Esophagus muscularis mucosa (tissue), 4 donors: ENCODE measurements around the gene PDSS2. TPM values are rescaled to one million over a fixed set of nuclear protein-coding genes. Genes with fewer than 3 reads are reported as not detected.

ENCODE experiments used
- DNase-seq: peaks from one replicate; pipeline ENCODE4 v3.0.0-alpha.2; 2017; ENCODE audit errors: extremely low spot score
- H3K27ac ChIP-seq, 4 donors: fragments of 200-600 bp; sonication (generic); replicated peaks in 1 of 4; 1 replicate in 3 of 4; 2 replicates in 1 of 4; pipeline ENCODE4 v1.5.1; 2016 to 2019; ENCODE audit warnings: mild to moderate bottlenecking in 1 of 4
- H3K27me3 ChIP-seq, 4 donors: fragments of 200-600 bp; sonication (generic); one replicate each; pipeline versions ENCODE4 v1.5.1 to v1.6.0; 2016 to 2019
- H3K36me3 ChIP-seq, 4 donors: fragments of 200-600 bp; sonication (generic); one replicate each; pipeline ENCODE4 v1.5.1; 2016 to 2019
- H3K4me1 ChIP-seq, 4 donors: fragments of 200-600 bp; sonication (generic); one replicate each; pipeline ENCODE4 v1.5.1; 2016 to 2019
- H3K4me3 ChIP-seq, 4 donors: fragments of 200-600 bp; sonication (generic); 1 replicate in 2 of 4; 2 replicates in 2 of 4; pipeline ENCODE4 v1.5.1; 2016 to 2019; ENCODE audit warnings: mild to moderate bottlenecking in 4 of 4, moderate library complexity in 1 of 4
- H3K9me3 ChIP-seq, 4 donors: fragments of 200-600 bp; sonication (generic); 1 replicate in 3 of 4; 2 replicates in 1 of 4; pipeline ENCODE4 v1.5.1; 2016 to 2019
- EP300 ChIP-seq: sonication (generic); formaldehyde crosslinking; IDR thresholded peaks from one replicate; pipeline ENCODE4 v1.6.1; 2017; ENCODE audit warnings: antibody characterized with exemption
- POLR2A ChIP-seq: fragments of 450-650 bp; IDR thresholded peaks from one replicate; pipeline ENCODE4 v1.6.1; 2017; ENCODE audit warnings: antibody characterized with exemption, moderate library complexity, mild to moderate bottlenecking, low read depth
- POLR2AphosphoS5 ChIP-seq, 2 donors: sonication (generic); formaldehyde crosslinking; IDR thresholded peaks; one replicate each; pipeline ENCODE4 v1.6.1; 2017; ENCODE audit warnings: antibody characterized with exemption in 2 of 2
- WGBS: methylation state at CpG from one replicate; pipeline ENCODE4 v1.1.5; 2018; 5-methylcytosine and 5-hydroxymethylcytosine counted together
- intact Hi-C: fragments of 100-400 bp; cut with DNase I; formaldehyde crosslinking; loops from one replicate; pipeline ENCODE4 v1.15.1; 2023
- total RNA-seq, 4 donors: library from RNA; depleted of rRNA; stranded (reverse); fragments of >200 nt; gene quantifications; one replicate each; pipeline versions ENCODE4 v1.1.0 to v1.2.1, GENCODE V29; 2016
- TF ChIP-seq, protein P1 (sequence below), 3 experiments: fragments of 200-600 bp in 2 of 3; fragments of 450-650 bp in 1 of 3; sonication (generic) in 2 of 3; IDR thresholded peaks; one replicate each; pipeline ENCODE4 v1.5.1; 2017 to 2019; ENCODE audit warnings: antibody characterized with exemption in 3 of 3, mild to moderate bottlenecking in 2 of 3, moderate library complexity in 1 of 3

PDSS2 gene
- total RNA-seq, 4 donors from 2014 or later, result 6.6 to 10.8 (median 8.7) TPM

GRCh38 chr6:107354451-107354850 is 104.9 kb downstream of the PDSS2 start:
- Histone ChIP-seq H3K27me3 (no peaks in the 10 kb centered on the region), H3K4me3 (no peak overlapping the region), H3K27ac (no peak overlapping the region), H3K4me1 (peaks cover 2 to 29% (median 7%) of the 10 kb centered on the region in 4 donors), H3K36me3 (no peaks in the 10 kb centered on the region), H3K9me3 (no peaks in the 10 kb centered on the region)
- no peak for TF ChIP-seq EP300
- TF ChIP-seq POLR2A, result no peak
- TF ChIP-seq POLR2AphosphoS5 (IDR thresholded peaks at IDR 0.05), result no peak
- TF ChIP-seq, protein P1, sequence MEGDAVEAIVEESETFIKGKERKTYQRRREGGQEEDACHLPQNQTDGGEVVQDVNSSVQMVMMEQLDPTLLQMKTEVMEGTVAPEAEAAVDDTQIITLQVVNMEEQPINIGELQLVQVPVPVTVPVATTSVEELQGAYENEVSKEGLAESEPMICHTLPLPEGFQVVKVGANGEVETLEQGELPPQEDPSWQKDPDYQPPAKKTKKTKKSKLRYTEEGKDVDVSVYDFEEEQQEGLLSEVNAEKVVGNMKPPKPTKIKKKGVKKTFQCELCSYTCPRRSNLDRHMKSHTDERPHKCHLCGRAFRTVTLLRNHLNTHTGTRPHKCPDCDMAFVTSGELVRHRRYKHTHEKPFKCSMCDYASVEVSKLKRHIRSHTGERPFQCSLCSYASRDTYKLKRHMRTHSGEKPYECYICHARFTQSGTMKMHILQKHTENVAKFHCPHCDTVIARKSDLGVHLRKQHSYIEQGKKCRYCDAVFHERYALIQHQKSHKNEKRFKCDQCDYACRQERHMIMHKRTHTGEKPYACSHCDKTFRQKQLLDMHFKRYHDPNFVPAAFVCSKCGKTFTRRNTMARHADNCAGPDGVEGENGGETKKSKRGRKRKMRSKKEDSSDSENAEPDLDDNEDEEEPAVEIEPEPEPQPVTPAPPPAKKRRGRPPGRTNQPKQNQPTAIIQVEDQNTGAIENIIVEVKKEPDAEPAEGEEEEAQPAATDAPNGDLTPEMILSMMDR (IDR thresholded peaks at IDR 0.05), result no peak
- WGBS, result 68% methylated on average over 2 of the region's 2 CpGs
- no peak for DNase-seq
- intact Hi-C loops, result no loop called here

GRCh38 chr6:107353773-107354382 is 105.5 kb downstream of the PDSS2 start:
- no peak for DNase-seq
- 64% methylated on average over 1 of the region's 1 CpG for WGBS
- no peak for TF ChIP-seq EP300
- TF ChIP-seq POLR2AphosphoS5 (IDR thresholded peaks at IDR 0.05), result no peak
- no peak for TF ChIP-seq POLR2A
- TF ChIP-seq, protein P1 (IDR thresholded peaks at IDR 0.05), result no peak
- intact Hi-C loops, result no loop called here
- H3K9me3 ChIP-seq, result no peaks in the 10 kb centered on the region
- H3K36me3 ChIP-seq, result no peaks in the 10 kb centered on the region
- H3K4me3 ChIP-seq, result no peak overlapping the region
- H3K27ac ChIP-seq, result no peak overlapping the region
- H3K4me1 ChIP-seq, result peaks cover 2 to 29% (median 7%) of the 10 kb centered on the region in 4 donors
- H3K27me3 ChIP-seq, result no peaks in the 10 kb centered on the region

DNA sequence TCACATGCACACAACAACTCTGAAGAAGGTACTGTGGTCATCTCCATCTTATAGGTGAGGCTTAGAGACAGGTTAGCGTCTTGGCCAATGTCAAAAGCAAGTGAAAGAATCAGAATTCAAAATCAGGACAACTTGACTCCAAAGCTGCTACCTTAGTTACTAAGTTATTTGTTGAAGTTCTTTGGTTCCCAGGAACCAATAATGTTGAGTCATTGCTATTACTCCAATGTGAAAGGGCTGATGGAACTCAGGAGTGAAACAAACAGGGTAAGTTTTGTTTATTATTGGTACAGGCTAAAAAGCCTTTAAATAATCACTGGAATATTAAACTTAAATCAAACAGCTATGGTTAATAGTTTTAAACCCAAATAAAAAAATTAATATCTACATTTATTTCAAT is 111.1 kb downstream of the PDSS2 start:
- H3K9me3 ChIP-seq, result no peaks in the 10 kb centered on the region
- no peak overlapping the region for H3K27ac ChIP-seq
- 95% methylated on average over 1 of the region's 1 CpG for WGBS
- TF ChIP-seq POLR2AphosphoS5 (IDR thresholded peaks at IDR 0.05) (no peak), POLR2A (no peak), EP300 (no peak)
- TF ChIP-seq, protein P1 (IDR thresholded peaks at IDR 0.05), result no peak
- H3K27me3 ChIP-seq, result no peaks in the 10 kb centered on the region
- peaks cover 0 to 3% (median under 1%) of the 10 kb centered on the region in 4 donors for H3K4me1 ChIP-seq
- intact Hi-C loops, result no loop called here
- no peaks in the 10 kb centered on the region for H3K36me3 ChIP-seq
- DNase-seq, result no peak
- H3K4me3 ChIP-seq, result no peak overlapping the region

GRCh38 chr6:107345393-107345792 is 114.0 kb downstream of the PDSS2 start:
- intact Hi-C loops, result no loop called here

More at GRCh38 chr6:107345393-107345792, 114.0 kb downstream of the PDSS2 start:
- DNase-seq, result no peak
- H3K4me1 ChIP-seq, result no peaks in the 10 kb centered on the region
- no peak overlapping the region for H3K27ac ChIP-seq
- H3K27me3 ChIP-seq, result no peaks in the 10 kb centered on the region
- H3K9me3 ChIP-seq, result no peaks in the 10 kb centered on the region
- TF ChIP-seq EP300 (no peak), POLR2AphosphoS5 (IDR thresholded peaks at IDR 0.05) (no peak), POLR2A (no peak)
- TF ChIP-seq, protein P1 (IDR thresholded peaks at IDR 0.05), result no peak
- no peak overlapping the region for H3K4me3 ChIP-seq
- H3K36me3 ChIP-seq, result no peaks in the 10 kb centered on the region
